Liver (tissue), 9 donors: Measurements from ENCODE around the gene CATSPERB. TPM values are rescaled to one million over a fixed set of nuclear protein-coding genes. Genes with fewer than 3 reads are reported as not detected.

Source experiments
- DNase-seq: peaks from one replicate; pipeline ENCODE4 v3.0.0-alpha.2; 2017; ENCODE audit warnings: low spot score
- H3K27ac ChIP-seq, 2 donors: one replicate each; pipeline ENCODE4 v1.7.0; 2013; ENCODE audit warnings: inconsistent platforms in 2 of 2, low read length in 2 of 2, control low read depth in 1 of 2, low read depth in 1 of 2, mild to moderate bottlenecking in 1 of 2
- H3K27me3 ChIP-seq, 4 donors: one replicate each; pipeline versions ENCODE4 v1.6.1 to v1.7.0; 2013; ENCODE audit warnings: low read length in 3 of 4, inconsistent platforms in 1 of 4, mild to moderate bottlenecking in 1 of 4, moderate library complexity in 1 of 4; ENCODE audit not compliant: control insufficient read depth in 4 of 4, insufficient read depth in 4 of 4
- H3K36me3 ChIP-seq, 4 donors: one replicate each; pipeline versions ENCODE4 v1.6.1 to v1.7.0; 2013; ENCODE audit warnings: low read length in 3 of 4, mild to moderate bottlenecking in 3 of 4, low read depth in 1 of 4, moderate library complexity in 1 of 4; ENCODE audit not compliant: control insufficient read depth in 4 of 4, insufficient read depth in 3 of 4
- H3K4me1 ChIP-seq, 4 donors: one replicate each; pipeline versions ENCODE4 v1.6.1 to v1.7.0; 2013; ENCODE audit warnings: low read length in 3 of 4, mild to moderate bottlenecking in 3 of 4, moderate library complexity in 1 of 4; ENCODE audit not compliant: control insufficient read depth in 4 of 4, insufficient read depth in 4 of 4
- H3K4me3 ChIP-seq, 3 donors: one replicate each; pipeline versions ENCODE4 v1.6.1 to v1.7.0; 2013; ENCODE audit warnings: low read length in 3 of 3, control low read depth in 1 of 3, low read depth in 1 of 3, mild to moderate bottlenecking in 1 of 3
- H3K9ac ChIP-seq, 2 donors: one replicate each; pipeline ENCODE4 v1.7.0; 2013; ENCODE audit warnings: low read length in 2 of 2, mild to moderate bottlenecking in 2 of 2, moderate library complexity in 2 of 2, control low read depth in 1 of 2, low read depth in 1 of 2
- H3K9me3 ChIP-seq, 4 donors: one replicate each; pipeline versions ENCODE4 v1.6.1 to v1.7.0; 2013; ENCODE audit warnings: low read length in 3 of 4; ENCODE audit not compliant: control insufficient read depth in 4 of 4
- CTCF ChIP-seq: fragments of 150-350 bp; IDR thresholded peaks from 2 replicates; pipeline ENCODE4 v1.5.1; 2017; ENCODE audit warnings: improper control_type of control experiment, low read depth, low read length; ENCODE audit not compliant: missing input control
- EGR1 ChIP-seq, 2 donors: IDR thresholded peaks; 2 replicates each; pipeline ENCODE4 v1.6.1; 2016 to 2018; ENCODE audit warnings: antibody characterized with exemption in 2 of 2, low read depth in 2 of 2
- FOXA1 ChIP-seq: IDR thresholded peaks from 2 replicates; pipeline ENCODE4 v1.6.1; 2016; ENCODE audit warnings: antibody characterized with exemption
- GABPA ChIP-seq, 2 donors: IDR thresholded peaks in 1 of 2; conservative IDR thresholded peaks in 1 of 2; 2 replicates each; pipeline ENCODE4 v1.6.1; 2016; ENCODE audit warnings: antibody characterized with exemption in 2 of 2, mild to moderate bottlenecking in 1 of 2, moderate library complexity in 1 of 2
- HNF4A ChIP-seq, 2 donors: conservative IDR thresholded peaks; 2 replicates each; pipeline ENCODE4 v1.6.1; 2016; ENCODE audit warnings: antibody characterized with exemption in 2 of 2, mild to moderate bottlenecking in 2 of 2
- HNF4G ChIP-seq: IDR thresholded peaks from 2 replicates; pipeline ENCODE4 v1.6.1; 2016; ENCODE audit warnings: antibody characterized with exemption
- JUND ChIP-seq, 2 donors: IDR thresholded peaks; 2 replicates each; pipeline ENCODE4 v1.6.1; 2016; ENCODE audit warnings: antibody characterized with exemption in 2 of 2
- NR2F2 ChIP-seq: IDR thresholded peaks from 2 replicates; pipeline ENCODE4 v1.6.1; 2016; ENCODE audit warnings: antibody characterized with exemption
- RAD21 ChIP-seq, 2 donors: IDR thresholded peaks; 2 replicates each; pipeline ENCODE4 v1.6.1; 2016; ENCODE audit warnings: antibody characterized with exemption in 2 of 2, mild to moderate bottlenecking in 2 of 2
- RXRA ChIP-seq, 2 donors: IDR thresholded peaks; 2 replicates each; pipeline ENCODE4 v1.6.1; 2017 to 2018; ENCODE audit warnings: antibody characterized with exemption in 2 of 2, mild to moderate bottlenecking in 1 of 2
- SP1 ChIP-seq: IDR thresholded peaks from 2 replicates; pipeline ENCODE4 v1.6.1; 2018; ENCODE audit warnings: antibody characterized with exemption, mild to moderate bottlenecking
- YY1 ChIP-seq: IDR thresholded peaks from 2 replicates; pipeline ENCODE4 v1.6.1; 2016; ENCODE audit warnings: antibody characterized with exemption, mild to moderate bottlenecking
- ZBTB33 ChIP-seq: IDR thresholded peaks from 2 replicates; pipeline ENCODE4 v1.6.1; 2016; ENCODE audit warnings: antibody characterized with exemption
- WGBS: extraction: QIAGEN DNeasy Blood & Tissue Kit; methylation state at CpG from one replicate; pipeline ENCODE4 v1.1.7; 2013; 5-methylcytosine and 5-hydroxymethylcytosine counted together
- polyA plus RNA-seq, 2 donors: library from polyadenylated mRNA; stranded (reverse) in 1 of 2; unstranded in 1 of 2; fragments of 200-250 nt in 1 of 2; fragments of >200 nt in 1 of 2; fragmentation: Nextera tagmentation in 1 of 2; extraction: Ambion mirVana in 1 of 2; gene quantifications; one replicate each; pipeline versions ENCODE4 v1.2.1 to v1.2.3, GENCODE V29; 2013 to 2015
- total RNA-seq, 2 donors: library from RNA; depleted of rRNA; stranded (reverse); fragments of >200 nt; gene quantifications; one replicate each; pipeline ENCODE4 v1.2.3, GENCODE V29; 2014
- TF ChIP-seq, protein P1 (sequence below): IDR thresholded peaks from 2 replicates; pipeline ENCODE4 v1.6.1; 2016; ENCODE audit warnings: antibody characterized with exemption
- TF ChIP-seq, protein P2 (sequence below): IDR thresholded peaks from 2 replicates; pipeline ENCODE4 v1.6.1; 2016; ENCODE audit warnings: antibody characterized with exemption
- TF ChIP-seq, protein P3 (sequence below): IDR thresholded peaks from 2 replicates; pipeline ENCODE4 v1.6.1; 2016; ENCODE audit warnings: antibody characterized with exemption, mild to moderate bottlenecking
- donor health status: healthy.
- donor health status: healthy.
- donor health status: healthy.
- donor health status: healthy.
- donor health status: healthy.

The CATSPERB gene
- total and polyA plus RNA-seq, 4 donors, result 0.01 to 0.59 (median 0.07) TPM; not detected in 1

DNA sequence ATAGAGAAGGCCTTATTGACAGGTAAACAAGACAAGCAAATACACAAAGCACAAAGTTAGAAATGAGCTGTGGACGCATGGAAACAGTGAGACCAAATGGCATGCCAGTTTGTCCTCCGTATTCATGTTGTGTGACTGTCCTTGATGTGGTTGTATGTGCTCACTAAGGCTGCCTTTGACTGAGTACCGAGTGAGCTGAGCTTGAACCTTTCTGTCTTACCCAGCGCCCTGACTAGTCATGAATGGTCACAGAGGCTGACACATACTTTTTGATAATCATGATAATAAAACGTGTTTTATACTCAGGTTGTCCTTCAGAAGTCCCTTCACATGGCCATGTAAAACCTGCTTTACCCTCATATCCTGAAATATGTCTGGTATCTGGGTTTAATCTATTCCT, 553 bp upstream of the CATSPERB start (continued):
- TF ChIP-seq ZBTB33 (no peak), YY1 (no peak), SP1 (no peak), JUND (IDR thresholded peaks at IDR 0.05) (no peak), FOXA1 (no peak), RXRA (IDR thresholded peaks at IDR 0.05) (no peak)
- TF ChIP-seq, protein P1, sequence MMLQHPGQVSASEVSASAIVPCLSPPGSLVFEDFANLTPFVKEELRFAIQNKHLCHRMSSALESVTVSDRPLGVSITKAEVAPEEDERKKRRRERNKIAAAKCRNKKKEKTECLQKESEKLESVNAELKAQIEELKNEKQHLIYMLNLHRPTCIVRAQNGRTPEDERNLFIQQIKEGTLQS, result no peak

- Histone ChIP-seq H3K9ac (no peak overlapping the region), H3K4me3 (no peak overlapping the region), H3K4me1 (no peaks in the 10 kb centered on the region), H3K27me3 (peaks cover 0 to 3% (median 0%) of the 10 kb centered on the region in 4 donors), H3K27ac (no peak overlapping the region), H3K9me3 (no peaks in the 10 kb centered on the region), H3K36me3 (no peaks in the 10 kb centered on the region)
- DNase-seq, result no peak
- 85% methylated on average over 2 of the region's 2 CpGs for WGBS
- TF ChIP-seq FOXA1, result no peak
- TF ChIP-seq, protein P2, sequence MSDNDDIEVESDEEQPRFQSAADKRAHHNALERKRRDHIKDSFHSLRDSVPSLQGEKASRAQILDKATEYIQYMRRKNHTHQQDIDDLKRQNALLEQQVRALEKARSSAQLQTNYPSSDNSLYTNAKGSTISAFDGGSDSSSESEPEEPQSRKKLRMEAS, result no peak
- TF ChIP-seq JUND (IDR thresholded peaks at IDR 0.05), result no peak
- TF ChIP-seq HNF4A (conservative IDR thresholded peaks at IDR 0.05), result no peak
- no peak for TF ChIP-seq RXRA (IDR thresholded peaks at IDR 0.05)
- TF ChIP-seq YY1, result no peak
- TF ChIP-seq NR2F2, result no peak
- no peak for TF ChIP-seq EGR1 (IDR thresholded peaks at IDR 0.05; ENCODE audit: low read depth in 2 of 2)
These were observed 868 bp downstream of the CATSPERB start for GRCh38 chr14:91731018-91731417.

GRCh38 chr14:91729756-91730155, 2.1 kb downstream of the CATSPERB start:
- Histone ChIP-seq H3K27me3 (no peaks in the 10 kb centered on the region), H3K27ac (no peak overlapping the region), H3K36me3 (no peaks in the 10 kb centered on the region), H3K4me3 (no peak overlapping the region), H3K9ac (no peak overlapping the region), H3K4me1 (no peaks in the 10 kb centered on the region), H3K9me3 (no peaks in the 10 kb centered on the region)
- 76% methylated on average over 3 of the region's 3 CpGs for WGBS
- DNase-seq, result no peak
- TF ChIP-seq, protein P3, sequence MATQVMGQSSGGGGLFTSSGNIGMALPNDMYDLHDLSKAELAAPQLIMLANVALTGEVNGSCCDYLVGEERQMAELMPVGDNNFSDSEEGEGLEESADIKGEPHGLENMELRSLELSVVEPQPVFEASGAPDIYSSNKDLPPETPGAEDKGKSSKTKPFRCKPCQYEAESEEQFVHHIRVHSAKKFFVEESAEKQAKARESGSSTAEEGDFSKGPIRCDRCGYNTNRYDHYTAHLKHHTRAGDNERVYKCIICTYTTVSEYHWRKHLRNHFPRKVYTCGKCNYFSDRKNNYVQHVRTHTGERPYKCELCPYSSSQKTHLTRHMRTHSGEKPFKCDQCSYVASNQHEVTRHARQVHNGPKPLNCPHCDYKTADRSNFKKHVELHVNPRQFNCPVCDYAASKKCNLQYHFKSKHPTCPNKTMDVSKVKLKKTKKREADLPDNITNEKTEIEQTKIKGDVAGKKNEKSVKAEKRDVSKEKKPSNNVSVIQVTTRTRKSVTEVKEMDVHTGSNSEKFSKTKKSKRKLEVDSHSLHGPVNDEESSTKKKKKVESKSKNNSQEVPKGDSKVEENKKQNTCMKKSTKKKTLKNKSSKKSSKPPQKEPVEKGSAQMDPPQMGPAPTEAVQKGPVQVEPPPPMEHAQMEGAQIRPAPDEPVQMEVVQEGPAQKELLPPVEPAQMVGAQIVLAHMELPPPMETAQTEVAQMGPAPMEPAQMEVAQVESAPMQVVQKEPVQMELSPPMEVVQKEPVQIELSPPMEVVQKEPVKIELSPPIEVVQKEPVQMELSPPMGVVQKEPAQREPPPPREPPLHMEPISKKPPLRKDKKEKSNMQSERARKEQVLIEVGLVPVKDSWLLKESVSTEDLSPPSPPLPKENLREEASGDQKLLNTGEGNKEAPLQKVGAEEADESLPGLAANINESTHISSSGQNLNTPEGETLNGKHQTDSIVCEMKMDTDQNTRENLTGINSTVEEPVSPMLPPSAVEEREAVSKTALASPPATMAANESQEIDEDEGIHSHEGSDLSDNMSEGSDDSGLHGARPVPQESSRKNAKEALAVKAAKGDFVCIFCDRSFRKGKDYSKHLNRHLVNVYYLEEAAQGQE, result no peak
- TF ChIP-seq, protein P2, result no peak
- TF ChIP-seq, protein P1, result no peak
- no peak for TF ChIP-seq EGR1 (IDR thresholded peaks at IDR 0.05; ENCODE audit: low read depth in 2 of 2)
- no peak for TF ChIP-seq ZBTB33
- TF ChIP-seq JUND (IDR thresholded peaks at IDR 0.05), result no peak
- TF ChIP-seq SP1, result no peak
- TF ChIP-seq FOXA1, result no peak
- TF ChIP-seq HNF4G, result no peak
- no peak for TF ChIP-seq CTCF
- no peak for TF ChIP-seq YY1
- TF ChIP-seq RXRA (IDR thresholded peaks at IDR 0.05), result no peak
- TF ChIP-seq RAD21 (IDR thresholded peaks at IDR 0.05), result no peak
- no peak for TF ChIP-seq HNF4A (conservative IDR thresholded peaks at IDR 0.05)
- no peak for TF ChIP-seq NR2F2
- TF ChIP-seq GABPA (IDR thresholded peaks at IDR 0.05 in 1 of 2, conservative IDR thresholded peaks at IDR 0.05 in 1 of 2), result no peak
